ENCODE results near the gene LRRC10. TPM values are rescaled to one million over a fixed set of nuclear protein-coding genes. Genes with fewer than 3 reads are reported as not detected.

Gene LRRC10
- total and polyA plus RNA-seq, 2 donors (not counting 3 experiments of a cell fraction or from before 2014, with no cell fraction given): not detected

GRCh38 chr12:69651922-69652321 is 41.2 kb upstream of the LRRC10 start:
- Histone ChIP-seq H3K27me3 (ENCODE audit: control insufficient read depth in 2 of 2, insufficient read depth in 2 of 2, low read length in 2 of 2) (peaks cover 2 to 3% of the 10 kb centered on the region in 2 experiments), H3K9ac (replicated peaks; ENCODE audit: extremely low read depth, insufficient read depth, low read length) (no peak overlapping the region), H3K36me3 (ENCODE audit: control insufficient read depth in 2 of 2, extremely low read depth in 1 of 2, insufficient read depth in 2 of 2, low read length in 2 of 2) (no peaks in the 10 kb centered on the region), H3K4me3 (replicated peaks in 1 of 3; ENCODE audit: insufficient read depth in 1 of 3, low read depth in 1 of 3, low read length in 3 of 3) (no peak overlapping the region), H2AFZ (ENCODE audit: low read depth, low read length) (no peak overlapping the region), H3K4me1 (ENCODE audit: control insufficient read depth, extremely low read depth, insufficient read depth, low read length) (no peaks in the 10 kb centered on the region), H3K9me3 (replicated peaks; ENCODE audit: control insufficient read depth, insufficient read depth, low read length) (no peaks in the 10 kb centered on the region), H4K20me1 (replicated peaks; ENCODE audit: control insufficient read depth, extremely low read depth, insufficient read depth, low read length) (no peaks in the 10 kb centered on the region), H3K27ac (ENCODE audit: insufficient read depth, low read depth, low read length) (no peak overlapping the region), H3K79me2 (ENCODE audit: control insufficient read depth, insufficient read depth, low read length) (no peaks in the 10 kb centered on the region), H3K9me1 (replicated peaks; ENCODE audit: control insufficient read depth, extremely low read depth, insufficient read depth, low read length) (no peaks in the 10 kb centered on the region), H3K4me2 (ENCODE audit: insufficient read depth, low read length) (no peak overlapping the region)
- dilution Hi-C loops (cut with MboI; ENCODE audit: extremely low pct_ligation_motif_present, low sequenced_read_pairs): no loop called here
- ChIA-PET POLR2A (no interaction called here), CTCF (interaction anchor here (0.7 to 4.4 kb wide), 4 partner anchors 10 to 21 kb away, joined by 3 to 24 read pairs (median 8); no protein-coding TSS in a partner anchor)
- FAIRE-seq (no peak), DNase-seq (ENCODE audit: low read depth, low spot score) (no peak)
- TF ChIP-seq EZH2 (IDR thresholded peaks at IDR 0.05; ENCODE audit: borderline replicate concordance, low read depth, low read length, severe bottlenecking) (no peak), MYC (IDR thresholded peaks at IDR 0.05; ENCODE audit: low read depth, low read length) (no peak), POLR2AphosphoS5 (IDR thresholded peaks at IDR 0.05; ENCODE audit: insufficient read depth, low read depth, low read length) (no peak), POLR2A (IDR thresholded peaks at IDR 0.05; ENCODE audit: low read depth, low read length) (no peak), CTCF (IDR thresholded peaks at IDR 0.05; ENCODE audit: extremely low read depth in 1 of 2, insufficient read depth in 1 of 2, low read depth in 1 of 2, low read length in 2 of 2) (no peak), JUN (IDR thresholded peaks at IDR 0.05; ENCODE audit: borderline replicate concordance, insufficient read depth, insufficient read length, low read depth) (no peak), FOS (IDR thresholded peaks at IDR 0.05; ENCODE audit: borderline replicate concordance, insufficient read depth, low read length) (no peak), GATA2 (IDR thresholded peaks at IDR 0.05; ENCODE audit: insufficient read depth, insufficient read length, low read depth, low read length) (no peak), MAX (IDR thresholded peaks at IDR 0.05; ENCODE audit: insufficient read depth, insufficient read length) (no peak)
- intact Hi-C loops (cut with micrococcal nuclease): no loop called here
- no TSS peak for BruUV-seq (replicated peaks)

All from endothelial cell of umbilical vein (primary cell).